ENCODE data around the gene MYO3B.

Gene MYO3B

DNA sequence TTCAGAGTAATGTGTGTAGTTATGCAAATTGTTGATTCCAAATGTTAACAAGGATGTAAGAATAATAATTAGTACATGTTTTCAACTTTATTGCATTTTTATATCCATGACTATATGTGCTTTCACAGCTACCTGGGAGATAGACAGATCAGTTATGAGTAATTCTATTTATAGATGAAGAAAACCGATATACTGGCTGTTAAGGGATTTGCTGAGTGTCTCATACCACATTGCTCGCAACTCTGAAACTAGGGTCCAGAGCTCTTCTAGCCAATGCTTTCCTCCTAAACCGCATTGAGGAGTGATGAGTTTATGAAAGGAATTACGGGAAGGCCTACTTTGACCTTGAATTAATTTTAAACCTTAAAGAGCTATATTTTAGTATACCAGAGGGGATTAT, 202.3 kb downstream of the MYO3B start:
- H3K9me3 ChIP-seq: no peaks in the 10 kb centered on the region
- TF ChIP-seq, protein P1, sequence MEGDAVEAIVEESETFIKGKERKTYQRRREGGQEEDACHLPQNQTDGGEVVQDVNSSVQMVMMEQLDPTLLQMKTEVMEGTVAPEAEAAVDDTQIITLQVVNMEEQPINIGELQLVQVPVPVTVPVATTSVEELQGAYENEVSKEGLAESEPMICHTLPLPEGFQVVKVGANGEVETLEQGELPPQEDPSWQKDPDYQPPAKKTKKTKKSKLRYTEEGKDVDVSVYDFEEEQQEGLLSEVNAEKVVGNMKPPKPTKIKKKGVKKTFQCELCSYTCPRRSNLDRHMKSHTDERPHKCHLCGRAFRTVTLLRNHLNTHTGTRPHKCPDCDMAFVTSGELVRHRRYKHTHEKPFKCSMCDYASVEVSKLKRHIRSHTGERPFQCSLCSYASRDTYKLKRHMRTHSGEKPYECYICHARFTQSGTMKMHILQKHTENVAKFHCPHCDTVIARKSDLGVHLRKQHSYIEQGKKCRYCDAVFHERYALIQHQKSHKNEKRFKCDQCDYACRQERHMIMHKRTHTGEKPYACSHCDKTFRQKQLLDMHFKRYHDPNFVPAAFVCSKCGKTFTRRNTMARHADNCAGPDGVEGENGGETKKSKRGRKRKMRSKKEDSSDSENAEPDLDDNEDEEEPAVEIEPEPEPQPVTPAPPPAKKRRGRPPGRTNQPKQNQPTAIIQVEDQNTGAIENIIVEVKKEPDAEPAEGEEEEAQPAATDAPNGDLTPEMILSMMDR (IDR thresholded peaks at IDR 0.05; ENCODE audit: low read depth, low read length): no peak
- no peaks in the 10 kb centered on the region for H3K27me3 ChIP-seq

DNA sequence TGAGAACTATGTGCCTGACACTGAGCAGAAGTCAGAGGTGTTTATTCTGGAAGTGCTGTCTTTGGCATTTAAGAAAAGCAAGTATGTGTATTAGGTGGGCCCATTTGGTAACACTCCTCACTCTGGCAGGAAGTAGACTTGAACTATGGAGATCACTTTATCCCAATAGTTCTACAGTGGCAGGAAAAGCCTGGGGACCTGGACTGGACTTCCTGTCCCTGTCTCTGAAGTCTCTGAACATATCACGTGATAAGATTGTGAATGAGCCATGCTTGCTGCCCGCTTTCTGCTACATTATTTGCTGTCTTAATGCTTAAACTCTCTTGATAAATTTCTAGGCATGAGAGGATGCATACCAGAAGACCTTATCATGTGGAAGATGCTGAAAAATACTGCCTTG, 203.7 kb downstream of the MYO3B start:
- no peaks in the 10 kb centered on the region for H3K9me3 ChIP-seq
- no peaks in the 10 kb centered on the region for H3K36me3 ChIP-seq
- DNase-seq: no peak
- H3K27me3 ChIP-seq: no peaks in the 10 kb centered on the region
- no peaks in the 10 kb centered on the region for H3K4me1 ChIP-seq
- TF ChIP-seq, protein P1 (IDR thresholded peaks at IDR 0.05; ENCODE audit: low read depth, low read length): no peak
- no peak overlapping the region for H3K4me3 ChIP-seq (ENCODE audit: low read depth, low read length)

More for the DNA sequence above, 202.3 kb downstream of the MYO3B start:
- H3K36me3 ChIP-seq: no peaks in the 10 kb centered on the region
- no peak for DNase-seq
- no peaks in the 10 kb centered on the region for H3K4me1 ChIP-seq
- H3K4me3 ChIP-seq (ENCODE audit: low read depth, low read length): no peak overlapping the region

DNA sequence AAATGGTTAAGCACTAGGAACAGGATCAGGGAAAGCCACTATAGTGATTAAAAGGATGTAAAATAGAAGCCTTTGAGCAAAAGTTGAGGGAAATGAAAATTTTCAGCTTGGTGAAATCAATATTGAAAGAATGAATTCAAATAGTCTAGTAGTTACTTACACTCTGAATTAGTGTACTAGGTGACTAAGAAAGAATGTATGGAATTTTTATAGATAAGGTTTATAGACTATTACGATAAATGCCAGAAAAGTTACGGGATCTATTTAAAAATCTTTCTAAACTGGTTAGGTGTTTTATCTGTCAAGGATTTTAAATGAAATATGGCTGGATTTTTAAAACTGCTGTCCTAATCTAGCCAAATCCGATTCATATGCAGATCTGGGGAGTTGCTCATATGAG, 208.6 kb downstream of the MYO3B start:
- Histone ChIP-seq H3K4me1 (no peaks in the 10 kb centered on the region), H3K36me3 (no peaks in the 10 kb centered on the region)
- TF ChIP-seq, protein P1 (IDR thresholded peaks at IDR 0.05; ENCODE audit: low read depth, low read length): no peak

DNA sequence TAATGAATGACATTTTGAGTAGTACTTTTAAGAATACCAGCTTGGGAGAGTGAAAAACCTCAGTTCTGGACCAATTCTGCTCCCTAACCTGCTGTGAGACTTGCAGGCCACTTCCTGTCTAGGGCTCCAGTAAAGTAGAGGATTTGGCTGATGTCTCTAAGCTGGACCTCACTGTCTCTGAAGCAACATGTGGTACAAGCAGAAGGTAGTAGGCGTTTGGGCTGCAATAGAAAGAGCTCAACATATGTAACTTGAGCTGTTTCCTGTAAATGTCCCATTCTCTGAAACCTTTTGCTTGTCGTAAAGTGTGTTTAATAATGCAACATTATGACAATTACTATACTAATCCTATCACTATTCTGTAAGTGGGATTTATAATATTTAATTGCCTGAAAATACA, 213.1 kb downstream of the MYO3B start:
- TF ChIP-seq, protein P1 (IDR thresholded peaks at IDR 0.05; ENCODE audit: low read depth, low read length): no peak
- no peaks in the 10 kb centered on the region for H3K9me3 ChIP-seq
- no peaks in the 10 kb centered on the region for H3K4me1 ChIP-seq
- no peaks in the 10 kb centered on the region for H3K36me3 ChIP-seq
- DNase-seq: no peak
- H3K4me3 ChIP-seq (ENCODE audit: low read depth, low read length): no peak overlapping the region
- 0 out of 2 replicates have a peak, but pooled peaks cover 5% of the 10 kb centered on the region for H3K27me3 ChIP-seq

More for the DNA sequence above, 208.6 kb downstream of the MYO3B start:
- no peak for DNase-seq
- Histone ChIP-seq H3K9me3 (no peaks in the 10 kb centered on the region), H3K4me3 (ENCODE audit: low read depth, low read length) (no peak overlapping the region), H3K27me3 (no peaks in the 10 kb centered on the region)

DNA sequence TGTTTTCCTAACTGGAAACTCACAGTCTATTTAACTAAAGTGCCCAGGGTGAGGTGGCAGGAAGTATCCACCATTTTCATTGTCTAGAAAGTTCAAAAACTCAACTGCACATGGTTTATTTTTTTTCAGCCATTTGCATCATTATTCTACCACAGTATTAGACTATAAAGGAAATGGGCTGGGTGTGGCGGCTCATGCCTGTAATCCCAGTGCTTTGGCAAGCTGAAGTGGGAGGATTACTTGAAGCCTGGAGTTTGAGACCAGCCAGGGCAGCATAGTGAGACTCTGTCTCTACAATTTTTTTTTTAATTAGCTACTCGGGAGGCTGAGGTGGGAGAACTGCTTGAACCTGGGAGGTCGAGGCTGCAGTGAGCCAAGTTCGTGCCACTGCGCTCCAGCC, 213.8 kb downstream of the MYO3B start:
- no peaks in the 10 kb centered on the region for H3K9me3 ChIP-seq
- no peak overlapping the region for H3K4me3 ChIP-seq (ENCODE audit: low read depth, low read length)
- TF ChIP-seq, protein P1 (IDR thresholded peaks at IDR 0.05; ENCODE audit: low read depth, low read length): no peak
- H3K4me1 ChIP-seq: no peaks in the 10 kb centered on the region
- no peaks in the 10 kb centered on the region for H3K36me3 ChIP-seq
- 0 out of 2 replicates have a peak, but pooled peaks cover 5% of the 10 kb centered on the region for H3K27me3 ChIP-seq
- no peak for DNase-seq

DNA sequence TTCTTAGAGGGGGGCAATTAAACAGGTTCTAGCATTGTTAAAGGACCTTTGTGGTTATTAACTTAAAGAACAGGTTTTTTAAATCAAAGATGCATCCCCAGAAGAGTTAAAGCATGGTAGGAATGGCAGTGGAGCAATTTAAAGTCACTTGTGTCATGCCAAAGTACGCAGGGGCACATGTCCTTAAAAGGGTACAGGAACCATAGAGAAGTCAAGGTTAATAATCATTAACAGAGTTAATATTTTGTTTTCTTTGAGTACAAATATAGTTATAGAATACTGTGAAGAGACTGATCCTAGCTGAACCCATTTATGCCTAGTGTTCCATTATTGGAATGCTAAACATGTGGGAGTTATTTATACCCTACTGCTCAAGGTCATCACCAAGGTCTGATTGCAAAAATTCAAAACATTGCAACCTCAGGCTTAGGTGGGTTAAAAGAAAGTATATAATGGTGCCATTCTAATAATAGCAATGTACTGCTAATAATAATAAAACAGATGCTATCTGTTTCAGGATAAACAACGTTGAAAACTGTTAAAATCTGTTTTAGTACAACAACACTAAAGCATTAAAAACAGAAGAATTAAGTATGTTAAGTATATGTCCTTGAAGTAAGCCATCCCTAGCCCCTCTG, 216.0 kb downstream of the MYO3B start:
- TF ChIP-seq, protein P1 (IDR thresholded peaks at IDR 0.05; ENCODE audit: low read depth, low read length): no peak
- no peaks in the 10 kb centered on the region for H3K36me3 ChIP-seq
- H3K27me3 ChIP-seq: 0 out of 2 replicates have a peak, but pooled peaks cover 5% of the 10 kb centered on the region
- no peak for DNase-seq
- no peaks in the 10 kb centered on the region for H3K4me1 ChIP-seq
- no peak overlapping the region for H3K4me3 ChIP-seq (ENCODE audit: low read depth, low read length)
- no peaks in the 10 kb centered on the region for H3K9me3 ChIP-seq
